H1 (cell line): ENCODE results near the gene R3HCC1L. TPM values are rescaled to one million over a fixed set of nuclear protein-coding genes. Genes with fewer than 3 reads are reported as not detected.

Source experiments
- CTCF ChIA-PET: fragments of 300-600 bp; sonication (Branson Sonifier 250); formaldehyde crosslinking; loops from one replicate; lab custom pipeline; 2021; ENCODE audit not compliant: partially characterized antibody; lab: Charles Lee
- POLR2A ChIA-PET: fragments of 300-600 bp; sonication (Branson Sonifier 250); formaldehyde crosslinking; loops from one replicate; lab custom pipeline; 2021; ENCODE audit warnings: inconsistent platforms; ENCODE audit not compliant: partially characterized antibody; lab: Charles Lee
- DNase-seq, 2 experiments: peaks; one replicate each; pipeline versions ENCODE4 v3.0.0 to v3.0.0-alpha.2; 2010 to 2022; ENCODE audit warnings: low spot score in 2 of 2, low read depth in 1 of 2, mixed read lengths in 1 of 2
- FAIRE-seq: peaks from 2 replicates; lab custom pipeline; 2011; peaks lifted over from hg19 to GRCh38; lab: Jason Lieb, UNC
- H2AFZ ChIP-seq: 2 replicates; pipeline ENCODE4 v1.8.1; 2012; ENCODE audit warnings: low read length, inconsistent platforms
- H2AK5ac ChIP-seq: 2 replicates; pipeline ENCODE4 v1.6.1; 2013; ENCODE audit warnings: low read depth, low read length
- H2BK120ac ChIP-seq: replicated peaks from 2 replicates; pipeline ENCODE3; 2013; ENCODE audit warnings: low read depth, low read length, inconsistent platforms
- H2BK12ac ChIP-seq: 2 replicates; pipeline ENCODE4 v1.6.1; 2013; ENCODE audit warnings: low read depth, low read length
- H2BK15ac ChIP-seq: 2 replicates; pipeline ENCODE4 v1.6.1; 2013; ENCODE audit warnings: low read length
- H2BK20ac ChIP-seq: 2 replicates; pipeline ENCODE4 v1.6.1; 2013; ENCODE audit warnings: low read length
- H2BK5ac ChIP-seq: 2 replicates; pipeline ENCODE4 v1.6.1; 2013; ENCODE audit warnings: low read depth, low read length
- H3K14ac ChIP-seq: 2 replicates; pipeline ENCODE4 v1.6.1; 2013; ENCODE audit warnings: inconsistent platforms; ENCODE audit not compliant: insufficient read length
- H3K18ac ChIP-seq: 2 replicates; pipeline ENCODE4 v1.6.1; 2013; ENCODE audit warnings: low read length; ENCODE audit errors: extremely low read depth
- H3K23ac ChIP-seq: 2 replicates; pipeline ENCODE4 v1.6.1; 2013; ENCODE audit warnings: inconsistent platforms; ENCODE audit not compliant: insufficient read length
- H3K23me2 ChIP-seq: 2 replicates; pipeline ENCODE4 v1.6.1; 2013; ENCODE audit warnings: low read depth, low read length
- H3K27ac ChIP-seq: 2 replicates; pipeline ENCODE4 v1.6.1; 2011; ENCODE audit warnings: low read depth, low read length, inconsistent platforms
- H3K27me3 ChIP-seq, 4 experiments: replicated peaks in 1 of 4; 1 replicate in 1 of 4; 2 replicates in 3 of 4; pipeline versions ENCODE4 v1.6.1 to v1.8.1; 2011 to 2013; ENCODE audit warnings: low read length in 3 of 4, mild to moderate bottlenecking in 3 of 4, inconsistent platforms in 2 of 4, mixed read lengths in 2 of 4, moderate library complexity in 1 of 4; ENCODE audit not compliant: control insufficient read depth in 3 of 4, insufficient read depth in 3 of 4; ENCODE audit errors: extremely low read depth in 1 of 4
- H3K36me3 ChIP-seq, 4 experiments: 2 replicates each; pipeline versions ENCODE4 v1.6.1 to v1.8.1; 2011 to 2013; ENCODE audit warnings: mild to moderate bottlenecking in 4 of 4, low read length in 3 of 4, moderate library complexity in 2 of 4, control low read depth in 1 of 4, inconsistent platforms in 1 of 4; ENCODE audit not compliant: insufficient read depth in 4 of 4, control insufficient read depth in 2 of 4
- H3K4ac ChIP-seq: replicated peaks from 2 replicates; pipeline ENCODE3; 2013; ENCODE audit warnings: low read length, low read depth, mixed read lengths, inconsistent platforms; ENCODE audit not compliant: insufficient read length
- H3K4me1 ChIP-seq, 4 experiments: replicated peaks in 1 of 4; 1 replicate in 1 of 4; 2 replicates in 3 of 4; pipeline versions ENCODE4 v1.6.1 to v1.8.1; 2011 to 2013; ENCODE audit warnings: low read length in 3 of 4, inconsistent platforms in 2 of 4, mixed read lengths in 1 of 4; ENCODE audit not compliant: insufficient read depth in 4 of 4, control insufficient read depth in 3 of 4
- H3K4me2 ChIP-seq, 2 experiments: 2 replicates each; pipeline versions ENCODE4 v1.6.1 to v1.8.1; 2011 to 2013; ENCODE audit warnings: low read depth in 2 of 2, low read length in 2 of 2, control low read depth in 1 of 2, inconsistent platforms in 1 of 2, mild to moderate bottlenecking in 1 of 2; ENCODE audit not compliant: insufficient read depth in 1 of 2
- H3K4me3 ChIP-seq, 4 experiments: fragments of 200-600, 300-600 bp in 1 of 4; sonication (generic), shearing (Covaris generic), sonication (Bioruptor Twin) in 1 of 4; 2 replicates each; pipeline versions ENCODE4 v1.5.1 to v1.8.1; 2011 to 2016; ENCODE audit warnings: low read length in 4 of 4, low read depth in 3 of 4, control low read depth in 2 of 4, inconsistent platforms in 2 of 4, mild to moderate bottlenecking in 2 of 4, mixed read lengths in 1 of 4, moderate library complexity in 1 of 4; ENCODE audit not compliant: insufficient read depth in 2 of 4; ENCODE audit errors: extremely low read depth in 1 of 4
- H3K56ac ChIP-seq: replicated peaks from 2 replicates; pipeline ENCODE3; 2013; ENCODE audit warnings: low read depth, mild to moderate bottlenecking, mixed read lengths, low read length, inconsistent platforms; ENCODE audit not compliant: insufficient read length
- H3K79me1 ChIP-seq: 2 replicates; pipeline ENCODE4 v1.6.1; 2013; ENCODE audit warnings: low read depth, low read length, control low read depth
- H3K79me2 ChIP-seq, 2 experiments: 2 replicates each; pipeline versions ENCODE4 v1.6.1 to v1.8.1; 2012 to 2013; ENCODE audit warnings: low read length in 2 of 2, mild to moderate bottlenecking in 2 of 2, inconsistent platforms in 1 of 2; ENCODE audit not compliant: insufficient read depth in 2 of 2, control insufficient read depth in 1 of 2
- H3K9ac ChIP-seq, 4 experiments: replicated peaks in 1 of 4; 1 replicate in 1 of 4; 2 replicates in 3 of 4; pipeline versions ENCODE4 v1.6.1 to v1.8.1; 2011 to 2013; ENCODE audit warnings: low read depth in 3 of 4, low read length in 3 of 4, control low read depth in 2 of 4, mild to moderate bottlenecking in 2 of 4, moderate library complexity in 2 of 4, inconsistent platforms in 1 of 4; ENCODE audit errors: extremely low read depth in 1 of 4
- H3K9me3 ChIP-seq, 2 experiments: 2 replicates each; pipeline versions ENCODE4 v1.6.1 to v1.8.1; 2012 to 2013; ENCODE audit warnings: mild to moderate bottlenecking in 2 of 2, moderate library complexity in 2 of 2, control low read depth in 1 of 2, inconsistent platforms in 1 of 2, low read depth in 1 of 2, low read length in 1 of 2, mixed read lengths in 1 of 2; ENCODE audit not compliant: insufficient read depth in 2 of 2
- H4K20me1 ChIP-seq, 2 experiments: replicated peaks in 1 of 2; 2 replicates each; pipeline versions ENCODE3 to v1.8.1; 2011 to 2013; ENCODE audit warnings: inconsistent platforms in 2 of 2, low read length in 2 of 2, mild to moderate bottlenecking in 1 of 2; ENCODE audit not compliant: insufficient read depth in 2 of 2, control insufficient read depth in 1 of 2
- H4K5ac ChIP-seq: 2 replicates; pipeline ENCODE4 v1.6.1; 2013; ENCODE audit warnings: low read length, low read depth, mixed read lengths, inconsistent platforms; ENCODE audit not compliant: insufficient read length
- H4K8ac ChIP-seq: 2 replicates; pipeline ENCODE4 v1.8.0; 2013; ENCODE audit warnings: mild to moderate bottlenecking, moderate library complexity, low read length, inconsistent platforms; ENCODE audit not compliant: insufficient read depth; ENCODE audit errors: extremely low read depth
- H4K91ac ChIP-seq: replicated peaks from 2 replicates; pipeline ENCODE3; 2013; ENCODE audit warnings: low read length, mixed read lengths, inconsistent platforms; ENCODE audit not compliant: insufficient read length
- ASH2L ChIP-seq: fragments of 200-600, 300-600 bp; sonication (generic); IDR thresholded peaks from one replicate; pipeline ENCODE4 v1.7.1; 2017; ENCODE audit warnings: low read length
- ATF3 ChIP-seq: IDR thresholded peaks from 2 replicates; pipeline ENCODE4 v1.6.1; 2011; ENCODE audit warnings: low read depth, mild to moderate bottlenecking, low read length; ENCODE audit not compliant: insufficient read depth
- CBX5 ChIP-seq: fragments of 300-800, 300-1000 bp; sonication (generic); IDR thresholded peaks from 2 replicates; pipeline ENCODE4 v1.7.1; 2016; ENCODE audit warnings: antibody characterized with exemption, low read length, low read depth
- GABPA ChIP-seq: IDR thresholded peaks from 2 replicates; pipeline ENCODE4 v1.6.1; 2011; ENCODE audit warnings: mild to moderate bottlenecking, low read length, moderate library complexity, borderline replicate concordance; ENCODE audit not compliant: insufficient read depth
- JUND ChIP-seq: IDR thresholded peaks from 2 replicates; pipeline ENCODE4 v1.6.1; 2011; ENCODE audit warnings: mild to moderate bottlenecking, improper control_type of control experiment, low read length
- NANOG ChIP-seq: IDR thresholded peaks from 2 replicates; pipeline ENCODE4 v1.6.1; 2011; ENCODE audit warnings: low read length, low read depth, mild to moderate bottlenecking, inconsistent platforms; ENCODE audit not compliant: insufficient read depth, poor library complexity, severe bottlenecking
- NRF1 ChIP-seq: IDR thresholded peaks from 2 replicates; pipeline ENCODE4 v1.6.1; 2011; ENCODE audit warnings: mild to moderate bottlenecking, low read depth, low read length, improper control_type of control experiment
- RAD21 ChIP-seq, 2 experiments: IDR thresholded peaks in 1 of 2; conservative IDR thresholded peaks in 1 of 2; 2 replicates each; pipeline ENCODE4 v1.6.1; 2011; ENCODE audit warnings: low read depth in 2 of 2, low read length in 2 of 2, improper control_type of control experiment in 1 of 2, inconsistent platforms in 1 of 2, mild to moderate bottlenecking in 1 of 2, moderate library complexity in 1 of 2
- RBBP5 ChIP-seq: IDR thresholded peaks from 2 replicates; pipeline ENCODE4 v1.7.1; 2012; ENCODE audit warnings: low read depth, mild to moderate bottlenecking, inconsistent platforms, low read length, moderate library complexity, borderline replicate concordance
- SIN3A ChIP-seq, 2 experiments: IDR thresholded peaks in 1 of 2; conservative IDR thresholded peaks in 1 of 2; 2 replicates each; pipeline ENCODE4 v1.6.1; 2011 to 2012; ENCODE audit warnings: low read length in 2 of 2, improper control_type of control experiment in 1 of 2, low read depth in 1 of 2, mild to moderate bottlenecking in 1 of 2
- SIRT6 ChIP-seq: IDR thresholded peaks from one replicate; pipeline ENCODE4 v1.7.1; 2012; ENCODE audit warnings: low read length, inconsistent platforms
- TAF1 ChIP-seq: IDR thresholded peaks from 2 replicates; pipeline ENCODE4 v1.6.1; 2011; ENCODE audit warnings: mild to moderate bottlenecking, low read depth, low read length
- TEAD4 ChIP-seq: IDR thresholded peaks from 2 replicates; pipeline ENCODE4 v1.6.1; 2012; ENCODE audit warnings: low read depth, low read length, inconsistent platforms, mixed read lengths
- WGBS, 2 experiments: shearing (Covaris generic) in 1 of 2; methylation state at CpG; one replicate each; pipeline versions ENCODE4 v1.1.6 to v1.1.7; 2013 to 2015; ENCODE audit warnings: low lambda C conversion rate in 2 of 2, mixed read lengths in 2 of 2, inconsistent platforms in 1 of 2, low coverage in 1 of 2, missing lambda C conversion rate in 1 of 2; ENCODE audit not compliant: insufficient replicate concordance in 2 of 2, insufficient coverage in 1 of 2, insufficient read length in 1 of 2; ENCODE audit errors: extremely low coverage in 1 of 2, missing lambda C conversion rate in 1 of 2; 5-methylcytosine and 5-hydroxymethylcytosine counted together
- polyA plus RNA-seq, 7 experiments: library from polyadenylated mRNA; depleted of rRNA in 3 of 7; stranded (reverse) in 5 of 7; unstranded in 2 of 7; fragments of >200 nt in 5 of 7; fragments of 200-250 nt in 2 of 7; gene quantifications; 1 replicate in 5 of 7; 2 replicates in 1 of 7; 4 replicates in 1 of 7; pipeline versions ENCODE4 v1.2.1 to v1.2.3, GENCODE V29; 2011 to 2013; ENCODE audit warnings: missing spikeins in 2 of 7, mixed read lengths in 2 of 7
- total RNA-seq: library from RNA; stranded (reverse); fragmentation: NEBNext Ultra II Directional; extraction: Animal tissue kit (Norgen Biotek cat#: 25700); gene quantifications from 2 replicates; pipeline ENCODE4 v1.2.1, GENCODE V29; 2021

R3HCC1L gene
- total and polyA plus RNA-seq, 2 of the 8 experiments (the other 6 are each of a cell fraction or from before 2014, with no cell fraction given), result 6.9 to 13.9 TPM

GRCh38 chr10:98128802-98129201 lies 5.7 kb upstream of the R3HCC1L start:
- Histone ChIP-seq H2AFZ (no peak overlapping the region), H2BK15ac (no peak overlapping the region), H4K5ac (no peak overlapping the region), H3K9ac (no peak overlapping the region), H2BK120ac (no peak overlapping the region), H3K36me3 (no peaks in the 10 kb centered on the region), H3K79me1 (no peaks in the 10 kb centered on the region), H3K27ac (no peak overlapping the region), H4K20me1 (no peaks in the 10 kb centered on the region), H2BK5ac (no peak overlapping the region), H2AK5ac (no peak overlapping the region), H3K14ac (no peak overlapping the region), H3K23ac (no peak overlapping the region), H2BK20ac (no peak overlapping the region), H3K23me2 (no peaks in the 10 kb centered on the region), H4K91ac (no peak overlapping the region), H3K9me3 (peaks cover 15% of the 10 kb centered on the region in 2 experiments; a peak in 3 of 4 replicates), H3K56ac (no peak overlapping the region), H3K4me3 (no peak overlapping the region), H3K4me2 (no peak overlapping the region), H2BK12ac (no peak overlapping the region), H3K18ac (no peak overlapping the region), H3K4me1 (no peaks in the 10 kb centered on the region; a peak in 1 of 7 replicates), H4K8ac (no peak overlapping the region), H3K27me3 (no peaks in the 10 kb centered on the region), H3K4ac (no peak overlapping the region), H3K79me2 (no peaks in the 10 kb centered on the region)
- no peak for DNase-seq
- CTCF ChIA-PET, result interaction anchor here (0.5 to 2.3 kb wide), 7 partner anchors 11 to 180 kb away, joined by 3 to 7 read pairs (median 3); no protein-coding TSS in a partner anchor
- WGBS, 2 experiments, result 88% methylated on average over 5 of the region's 6 CpGs; no CpG with 5 or more reads in 1 of the 2 experiments
- POLR2A ChIA-PET, result interaction anchor here (0.8 kb wide), 1 partner anchor 13 kb away, joined by 3 read pairs; no protein-coding TSS in a partner anchor
- no peak for FAIRE-seq
- TF ChIP-seq NRF1, result no peak
- TF ChIP-seq CBX5, result no peak
- no peak for TF ChIP-seq SIRT6
- TF ChIP-seq RAD21 (IDR thresholded peaks at IDR 0.05 in 1 of 2, conservative IDR thresholded peaks at IDR 0.05 in 1 of 2; ENCODE audit: low read depth in 2 of 2, low read length in 2 of 2), result no peak
- TF ChIP-seq RBBP5, result no peak
- no peak for TF ChIP-seq GABPA
- TF ChIP-seq JUND, result no peak
- no peak for TF ChIP-seq SIN3A (conservative IDR thresholded peaks at IDR 0.05 in 1 of 2, IDR thresholded peaks at IDR 0.05 in 1 of 2; ENCODE audit: low read depth in 1 of 2, low read length in 2 of 2)
- no peak for TF ChIP-seq NANOG
- no peak for TF ChIP-seq ATF3
- TF ChIP-seq TAF1, result no peak
- no peak for TF ChIP-seq TEAD4
- TF ChIP-seq ASH2L, result no peak
